GM12878 (cell line): ENCODE measurements around the gene IGFLR1. TPM values are rescaled to one million over a fixed set of nuclear protein-coding genes. Genes with fewer than 3 reads are reported as not detected.

Experiments used
- CHD4 ChIP-seq: fragments of 200-600 bp; sonication (generic); IDR thresholded peaks from 2 replicates; pipeline ENCODE4 v1.6.1; 2016; ENCODE audit warnings: mild to moderate bottlenecking
- CREB1 ChIP-seq: IDR thresholded peaks from 2 replicates; pipeline ENCODE4 v1.6.1; 2012; ENCODE audit warnings: low read depth, mild to moderate bottlenecking, inconsistent platforms
- CUX1 ChIP-seq: IDR thresholded peaks from 2 replicates; pipeline ENCODE4 v1.6.1; 2012; ENCODE audit warnings: improper control_type of control experiment, low read depth, low read length; ENCODE audit not compliant: insufficient replicate concordance
- FOXK2 ChIP-seq: fragments of 450-650 bp; IDR thresholded peaks from 2 replicates; pipeline ENCODE4 v1.6.1; 2017; ENCODE audit warnings: mild to moderate bottlenecking, moderate library complexity
- FOXM1 ChIP-seq: IDR thresholded peaks from 2 replicates; pipeline ENCODE4 v1.6.1; 2012; ENCODE audit warnings: low read depth, mild to moderate bottlenecking, inconsistent platforms, low read length, moderate library complexity
- IRF4 ChIP-seq: IDR thresholded peaks from 2 replicates; pipeline ENCODE4 v1.6.1; 2011; ENCODE audit warnings: low read depth, low read length
- IRF5 ChIP-seq: fragments of 450-650 bp; IDR thresholded peaks from 2 replicates; pipeline ENCODE4 v1.6.1; 2017; ENCODE audit warnings: borderline replicate concordance
- JUND ChIP-seq: IDR thresholded peaks from 2 replicates; pipeline ENCODE4 v1.6.1; 2012; ENCODE audit warnings: low read depth, mild to moderate bottlenecking, low read length, improper control_type of control experiment, moderate library complexity
- MEF2A ChIP-seq: IDR thresholded peaks from 2 replicates; pipeline ENCODE4 v1.6.1; 2011; ENCODE audit warnings: low read depth, mild to moderate bottlenecking, low read length, moderate library complexity; ENCODE audit not compliant: insufficient read depth
- MLLT1 ChIP-seq: fragments of 450-650 bp; IDR thresholded peaks from 2 replicates; pipeline ENCODE4 v1.6.1; 2016; ENCODE audit warnings: mild to moderate bottlenecking
- NFIC ChIP-seq: IDR thresholded peaks from 2 replicates; pipeline ENCODE4 v1.6.1; 2012; ENCODE audit warnings: low read depth, mild to moderate bottlenecking, inconsistent platforms, low read length, moderate library complexity
- NFXL1 ChIP-seq: fragments of 450-650 bp; IDR thresholded peaks from 2 replicates; pipeline ENCODE4 v1.6.1; 2017; ENCODE audit warnings: antibody characterized with exemption, mild to moderate bottlenecking, borderline replicate concordance
- NFYB ChIP-seq: IDR thresholded peaks from 2 replicates; pipeline ENCODE4 v1.6.1; 2011; ENCODE audit warnings: low read depth, mild to moderate bottlenecking, low read length, improper control_type of control experiment, moderate library complexity; ENCODE audit not compliant: insufficient read depth
- NKRF ChIP-seq: fragments of 450-650 bp; conservative IDR thresholded peaks from 2 replicates; pipeline ENCODE4 v1.6.1; 2017; ENCODE audit warnings: mild to moderate bottlenecking, moderate library complexity
- NR2C1 ChIP-seq: fragments of 450-650 bp; IDR thresholded peaks from 2 replicates; pipeline ENCODE4 v1.6.1; 2017; ENCODE audit warnings: antibody characterized with exemption, mild to moderate bottlenecking, moderate library complexity
- POU2F2 ChIP-seq: IDR thresholded peaks from 3 replicates; pipeline ENCODE4 v1.6.1; 2011; ENCODE audit warnings: low read depth, mild to moderate bottlenecking, low read length, borderline replicate concordance
- SREBF1 ChIP-seq: IDR thresholded peaks from 2 replicates; pipeline ENCODE4 v1.6.1; 2012; ENCODE audit warnings: mild to moderate bottlenecking, low read length
- ZBED1 ChIP-seq: IDR thresholded peaks from 2 replicates; pipeline ENCODE4 v1.6.1; 2016; ENCODE audit warnings: borderline replicate concordance
- polyA plus RNA-seq, 11 experiments: library from polyadenylated mRNA; depleted of rRNA in 4 of 11; unstranded in 6 of 11; stranded (reverse) in 5 of 11; fragments of >200 nt; fragmentation: Nextera tagmentation in 4 of 11; fragmentation: Illumina TruSeq in 1 of 11; extraction: Ambion mirVana in 4 of 11; extraction: Trizol in 1 of 11; gene quantifications; 1 replicate in 1 of 11; 2 replicates in 10 of 11; pipeline versions ENCODE4 v1.2.1 to v1.2.3, GENCODE V29; 2011 to 2016; ENCODE audit warnings: inconsistent platforms in 2 of 11, missing spikeins in 2 of 11, low read depth in 1 of 11
- total RNA-seq, 4 experiments: library from RNA; depleted of rRNA in 3 of 4; stranded (reverse); fragments of >200 nt in 3 of 4; fragmentation: Illumina TruSeq in 1 of 4; extraction: Trizol in 1 of 4; gene quantifications; 2 replicates each; pipeline versions ENCODE4 v1.2.1 to v1.2.3, GENCODE V29; 2013 to 2021

IGFLR1 gene
- total and polyA plus RNA-seq, 10 of the 15 experiments (the other 5 are each of a cell fraction or from before 2014, with no cell fraction given), result 2.5 to 39.9 (median 24.8) TPM

- TF ChIP-seq CUX1 (no peak), NKRF (peak; percentile 85), CREB1 (peak; percentile 94), POU2F2 (peak; percentile 34; the same call in 1 of the 3 replicates), NFXL1 (no peak), CHD4 (no peak), MLLT1 (0 out of 2 replicates have a peak, but pooled peaks have one; percentile 1), SREBF1 (peak; percentile 66), FOXM1 (no peak), NFIC (no peak), FOXK2 (no peak), ZBED1 (no peak), NFYB (no peak), IRF4 (no peak), IRF5 (no peak), JUND (0 out of 2 replicates have a peak, but pooled peaks have one; percentile 28), MEF2A (no peak), NR2C1 (peak; percentile 58)
Measured at GRCh38 chr19:35745328-35746086, 3.3 kb upstream of the IGFLR1 start, which contains the start of the genes PSENEN and U2AF1L4 (continued).
